ENCODE results near the gene SRMS. TPM values are rescaled to one million over a fixed set of nuclear protein-coding genes. Genes with fewer than 3 reads are reported as not detected.
A peak's percentile ranks its signal among the peaks of the same experiment; 100 is the strongest.

Gene SRMS
- total and polyA plus RNA-seq, 11 donors: not detected

- Histone ChIP-seq H3K9me3 (no peaks in the 10 kb centered on the region), H3K36me3 (no peaks in the 10 kb centered on the region), H3K27me3 (peaks cover 0 to 12% (median 0%) of the 10 kb centered on the region in 9 donors), H3K4me3 (no peak overlapping the region), H3K27ac (no peak overlapping the region), H3K4me1 (no peaks in the 10 kb centered on the region)
- DNase-seq (peak in 3 of 5 donors; percentile 16 to 60 (median 30)), ATAC-seq (peak in 1 of 4 donors; percentile 12)
- TF ChIP-seq CTCF (IDR thresholded peaks at IDR 0.05) (no peak), POLR2A (IDR thresholded peaks at IDR 0.05) (no peak)
- intact Hi-C loops (cut with DNase I): loop anchor here in 1 of 10 donors (10.0 kb wide), 1 partner anchor 85 kb away; no protein-coding TSS in a partner anchor
- WGBS, 4 donors: 80 to 87% (median 85%) methylated on average over 20 to 27 of the region's 27 CpGs
These were observed 18.2 kb downstream of the SRMS start for GRCh38 chr20:63529180-63529860.

GRCh38 chr20:63527184-63527583, 20.4 kb downstream of the SRMS start:
- intact Hi-C loops (cut with DNase I): loop anchor here in 1 of 10 donors (10.0 kb wide), 1 partner anchor 82 kb away; no protein-coding TSS in a partner anchor
- no peak for TF ChIP-seq CTCF (IDR thresholded peaks at IDR 0.05)
- TF ChIP-seq POLR2A (IDR thresholded peaks at IDR 0.05): no peak
- Histone ChIP-seq H3K27ac (no peak overlapping the region), H3K4me1 (peaks cover 0 to 12% (median 5%) of the 10 kb centered on the region in 12 donors), H3K9me3 (peaks cover 0 to 9% (median 0%) of the 10 kb centered on the region in 12 donors), H3K36me3 (peaks cover 0 to 15% (median 1%) of the 10 kb centered on the region in 9 donors), H3K4me3 (no peak overlapping the region), H3K27me3 (no peaks in the 10 kb centered on the region)
- 87 to 91% (median 88%) methylated on average over 9 of the region's 9 CpGs for WGBS, 4 donors
- ATAC-seq (no peak), DNase-seq (peak in 2 of 5 donors; percentile 10 to 19)

GRCh38 chr20:63525971-63526370, 21.6 kb downstream of the SRMS start:
- DNase-seq (peak in 3 of 5 donors; percentile 3 to 9 (median 9)), ATAC-seq (no peak)
- peaks cover 0 to 9% (median 0%) of the 10 kb centered on the region in 12 donors for H3K9me3 ChIP-seq
- TF ChIP-seq POLR2A (IDR thresholded peaks at IDR 0.05) (no peak), CTCF (IDR thresholded peaks at IDR 0.05) (no peak)
- WGBS, 4 donors: 30 to 44% (median 37%) methylated on average over 2 of the region's 2 CpGs
- intact Hi-C loops (cut with DNase I): loop anchor here in 1 of 10 donors (10.0 kb wide), 1 partner anchor 81 kb away; no protein-coding TSS in a partner anchor
- no peaks in the 10 kb centered on the region for H3K27me3 ChIP-seq
- no peak overlapping the region for H3K27ac ChIP-seq
- H3K4me1 ChIP-seq: peaks cover 0 to 23% (median 16%) of the 10 kb centered on the region in 12 donors
- peaks cover 0 to 21% (median 2%) of the 10 kb centered on the region in 9 donors for H3K36me3 ChIP-seq
- no peak overlapping the region for H3K4me3 ChIP-seq

- H3K36me3 ChIP-seq: peaks cover 0 to 21% (median 2%) of the 10 kb centered on the region in 9 donors
- intact Hi-C loops (cut with DNase I): loop anchor here in 1 of 10 donors (10.0 kb wide), 1 partner anchor 80 kb away; no protein-coding TSS in a partner anchor
- DNase-seq (no peak), ATAC-seq (no peak)
- H3K9me3 ChIP-seq: peaks cover 0 to 9% (median 0%) of the 10 kb centered on the region in 12 donors
- no peak overlapping the region for H3K27ac ChIP-seq
- no peak overlapping the region for H3K4me3 ChIP-seq
- WGBS, 4 donors: 64 to 73% (median 67%) methylated on average over 3 of the region's 3 CpGs
- no peaks in the 10 kb centered on the region for H3K27me3 ChIP-seq
- H3K4me1 ChIP-seq: peaks cover 0 to 23% (median 16%) of the 10 kb centered on the region in 12 donors
- TF ChIP-seq POLR2A (IDR thresholded peaks at IDR 0.05) (no peak), CTCF (IDR thresholded peaks at IDR 0.05) (no peak)
These were observed 22.4 kb downstream of the SRMS start for GRCh38 chr20:63525185-63525584.

All from heart left ventricle (tissue), 16 donors.